OCI-LY7 (cell line): ENCODE measurements around the gene KIFC1. TPM values are rescaled to one million over a fixed set of nuclear protein-coding genes. Genes with fewer than 3 reads are reported as not detected.

Experiments used
- BruUV-seq: library from RNA; stranded (reverse); fragments of 400-500 nt; replicated peaks from 2 replicates; lab custom pipeline; 2021; lab: Mats Ljungman, UMichigan
- CTCF ChIA-PET: fragments of 300-600 bp; sonication (Branson Sonifier 250); formaldehyde crosslinking; loops from one replicate; lab custom pipeline; 2022; ENCODE audit warnings: antibody characterized with exemption; ENCODE audit not compliant: unreplicated experiment; lab: Charles Lee
- POLR2A ChIA-PET: fragments of 300-600 bp; sonication (Branson Sonifier 250); formaldehyde crosslinking; loops from one replicate; lab custom pipeline; 2022; ENCODE audit warnings: antibody characterized with exemption; lab: Charles Lee
- DNase-seq: peaks from one replicate; pipeline ENCODE4 v3.0.0-alpha.2; 2015; ENCODE audit warnings: low spot score
- H2AFZ ChIP-seq: fragments of 200-600 bp; sonication (generic), shearing (Covaris generic); 2 replicates; pipeline ENCODE4 v1.6.1; 2014; ENCODE audit warnings: mild to moderate bottlenecking, antibody characterized with exemption, low read length, moderate library complexity
- H3K27ac ChIP-seq: fragments of 200-600 bp; sonication (generic); 2 replicates; pipeline ENCODE4 v1.5.1; 2014; ENCODE audit warnings: mixed run types, low read depth, mild to moderate bottlenecking, moderate library complexity, low read length, inconsistent platforms; ENCODE audit not compliant: poor library complexity, severe bottlenecking
- H3K36me3 ChIP-seq: fragments of 200-600 bp; sonication (generic); 2 replicates; pipeline ENCODE4 v1.6.1; 2014; ENCODE audit warnings: mild to moderate bottlenecking, antibody characterized with exemption, low read length, moderate library complexity, mixed read lengths; ENCODE audit not compliant: insufficient read depth
- H3K4me1 ChIP-seq: fragments of 200-600 bp; sonication (generic); 2 replicates; pipeline ENCODE4 v1.5.1; 2014; ENCODE audit warnings: mild to moderate bottlenecking, low read length; ENCODE audit not compliant: insufficient read depth, poor library complexity, severe bottlenecking
- H3K4me2 ChIP-seq: fragments of 200-600 bp; sonication (generic); 2 replicates; pipeline ENCODE4 v1.6.1; 2014; ENCODE audit warnings: mild to moderate bottlenecking, low read length
- H3K4me3 ChIP-seq: fragments of 200-600 bp; sonication (generic); 2 replicates; pipeline ENCODE4 v1.5.1; 2014; ENCODE audit warnings: mild to moderate bottlenecking, low read depth, low read length; ENCODE audit not compliant: poor library complexity, severe bottlenecking
- H3K79me2 ChIP-seq: fragments of 200-600 bp; sonication (generic); 2 replicates; pipeline ENCODE4 v1.6.1; 2016; ENCODE audit warnings: low read depth, mild to moderate bottlenecking, low read length, moderate library complexity, mixed read lengths; ENCODE audit not compliant: insufficient read depth
- H3K9me2 ChIP-seq: fragments of 200-600 bp; sonication (generic); 2 replicates; pipeline ENCODE4 v1.6.1; 2016; ENCODE audit warnings: mild to moderate bottlenecking, low read length, mixed read lengths; ENCODE audit not compliant: insufficient read depth
- H3K9me3 ChIP-seq: fragments of 200-600 bp; sonication (generic); 2 replicates; pipeline ENCODE4 v1.6.1; 2014; ENCODE audit warnings: mild to moderate bottlenecking, mixed run types, low read length, mixed read lengths
- H4K20me1 ChIP-seq: fragments of 200-600 bp; sonication (generic); 2 replicates; pipeline ENCODE4 v1.6.1; 2014; ENCODE audit warnings: mild to moderate bottlenecking, antibody characterized with exemption, low read length, moderate library complexity, mixed read lengths; ENCODE audit not compliant: insufficient read depth
- EZH2phosphoT487 ChIP-seq: fragments of 200-600 bp; sonication (generic); IDR thresholded peaks from 2 replicates; pipeline ENCODE4 v1.6.1; 2018; ENCODE audit warnings: low read depth, borderline replicate concordance, mild to moderate bottlenecking, mixed run types, antibody characterized with exemption, low read length, moderate library complexity, mixed read lengths
- intact Hi-C: fragments of 100-400 bp; cut with micrococcal nuclease; formaldehyde crosslinking; loops from one replicate; pipeline ENCODE4 v1.10.0; 2022; ENCODE audit not compliant: unreplicated experiment
- total RNA-seq, 2 experiments: library from RNA; depleted of rRNA in 1 of 2; stranded (reverse); fragments of >200 nt in 1 of 2; shearing (Covaris generic) in 1 of 2; gene quantifications; 2 replicates each; pipeline ENCODE4 v1.2.3, GENCODE V29; 2014 to 2022
- TF ChIP-seq, protein P1 (sequence below): fragments of 200-600 bp; sonication (generic); conservative IDR thresholded peaks from 2 replicates; pipeline ENCODE4 v1.5.1; 2014; ENCODE audit warnings: mild to moderate bottlenecking, antibody characterized with exemption, low read length, moderate library complexity, mixed read lengths

KIFC1 gene
- total RNA-seq, 2 experiments from 2014 or later, result 138 to 167 TPM

DNA sequence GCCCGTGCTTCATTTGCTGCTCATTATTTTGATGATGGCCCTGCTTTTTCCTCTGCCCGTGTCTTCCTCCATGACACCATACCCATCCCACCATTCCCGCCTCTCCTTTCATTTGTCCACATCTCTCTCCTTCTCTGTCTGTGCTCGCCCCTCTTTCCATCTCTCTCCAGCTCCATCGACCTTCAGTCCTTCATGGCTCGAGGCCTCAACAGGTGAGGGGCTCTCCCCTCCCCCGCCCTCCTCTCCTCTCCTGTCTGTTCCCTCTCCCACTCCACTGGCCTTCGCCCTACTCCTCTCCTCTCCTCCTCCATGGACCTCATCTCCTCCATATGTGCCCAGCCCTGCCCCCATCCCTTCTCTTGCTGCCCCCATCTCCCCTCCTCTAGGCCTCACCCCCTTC, 50.7 kb downstream of the KIFC1 start:
- Histone ChIP-seq H3K79me2 (no peaks in the 10 kb centered on the region), H3K4me2 (no peak overlapping the region), H2AFZ (no peak overlapping the region), H3K27ac (no peak overlapping the region), H3K36me3 (peaks cover 82% of the 10 kb centered on the region), H3K9me3 (no peaks in the 10 kb centered on the region), H4K20me1 (no peaks in the 10 kb centered on the region), H3K4me1 (no peaks in the 10 kb centered on the region), H3K9me2 (no peaks in the 10 kb centered on the region), H3K4me3 (no peak overlapping the region)
- DNase-seq, result no peak
- TF ChIP-seq, protein P1, sequence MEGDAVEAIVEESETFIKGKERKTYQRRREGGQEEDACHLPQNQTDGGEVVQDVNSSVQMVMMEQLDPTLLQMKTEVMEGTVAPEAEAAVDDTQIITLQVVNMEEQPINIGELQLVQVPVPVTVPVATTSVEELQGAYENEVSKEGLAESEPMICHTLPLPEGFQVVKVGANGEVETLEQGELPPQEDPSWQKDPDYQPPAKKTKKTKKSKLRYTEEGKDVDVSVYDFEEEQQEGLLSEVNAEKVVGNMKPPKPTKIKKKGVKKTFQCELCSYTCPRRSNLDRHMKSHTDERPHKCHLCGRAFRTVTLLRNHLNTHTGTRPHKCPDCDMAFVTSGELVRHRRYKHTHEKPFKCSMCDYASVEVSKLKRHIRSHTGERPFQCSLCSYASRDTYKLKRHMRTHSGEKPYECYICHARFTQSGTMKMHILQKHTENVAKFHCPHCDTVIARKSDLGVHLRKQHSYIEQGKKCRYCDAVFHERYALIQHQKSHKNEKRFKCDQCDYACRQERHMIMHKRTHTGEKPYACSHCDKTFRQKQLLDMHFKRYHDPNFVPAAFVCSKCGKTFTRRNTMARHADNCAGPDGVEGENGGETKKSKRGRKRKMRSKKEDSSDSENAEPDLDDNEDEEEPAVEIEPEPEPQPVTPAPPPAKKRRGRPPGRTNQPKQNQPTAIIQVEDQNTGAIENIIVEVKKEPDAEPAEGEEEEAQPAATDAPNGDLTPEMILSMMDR, result no peak
- no peak for TF ChIP-seq EZH2phosphoT487
- CTCF ChIA-PET, result no interaction called here
- no TSS peak for BruUV-seq
- POLR2A ChIA-PET, result no interaction called here
- intact Hi-C loops, result no loop called here

DNA sequence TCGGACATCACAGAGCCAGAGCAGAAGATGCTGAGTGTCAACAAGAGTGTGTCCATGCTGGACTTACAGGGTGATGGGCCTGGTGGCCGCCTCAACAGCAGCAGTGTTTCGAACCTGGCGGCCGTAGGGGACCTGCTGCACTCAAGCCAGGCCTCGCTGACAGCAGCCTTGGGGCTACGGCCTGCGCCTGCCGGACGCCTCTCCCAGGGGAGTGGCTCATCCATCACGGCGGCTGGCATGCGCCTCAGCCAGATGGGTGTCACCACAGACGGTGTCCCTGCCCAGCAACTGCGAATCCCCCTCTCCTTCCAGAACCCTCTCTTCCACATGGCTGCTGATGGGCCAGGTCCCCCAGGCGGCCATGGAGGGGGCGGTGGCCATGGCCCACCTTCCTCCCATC, 51.4 kb downstream of the KIFC1 start:
- BruUV-seq, result no TSS peak
- Histone ChIP-seq H3K9me3 (no peaks in the 10 kb centered on the region), H3K4me2 (no peak overlapping the region), H3K27ac (no peak overlapping the region), H3K9me2 (no peaks in the 10 kb centered on the region), H3K4me1 (no peaks in the 10 kb centered on the region), H2AFZ (no peak overlapping the region), H3K4me3 (no peak overlapping the region), H3K36me3 (peaks cover 84% of the 10 kb centered on the region), H4K20me1 (no peaks in the 10 kb centered on the region), H3K79me2 (no peaks in the 10 kb centered on the region)
- no peak for TF ChIP-seq EZH2phosphoT487
- TF ChIP-seq, protein P1, result no peak
- ChIA-PET CTCF (no interaction called here), POLR2A (no interaction called here)
- intact Hi-C loops, result no loop called here
- DNase-seq, result no peak

GRCh38 chr6:33443619-33444504, 52.2 kb downstream of the KIFC1 start:
- no peaks in the 10 kb centered on the region for H3K79me2 ChIP-seq
- ChIA-PET CTCF (no interaction called here), POLR2A (no interaction called here)
- no peaks in the 10 kb centered on the region for H3K4me1 ChIP-seq
- no TSS peak for BruUV-seq
- no peak overlapping the region for H3K4me2 ChIP-seq
- DNase-seq, result no peak
- TF ChIP-seq, protein P1, result no peak
- no peak for TF ChIP-seq EZH2phosphoT487
- no peaks in the 10 kb centered on the region for H3K9me3 ChIP-seq
- no peaks in the 10 kb centered on the region for H4K20me1 ChIP-seq
- H3K36me3 ChIP-seq, result peaks cover 84% of the 10 kb centered on the region
- no peak overlapping the region for H3K4me3 ChIP-seq
- no peak overlapping the region for H3K27ac ChIP-seq
- H2AFZ ChIP-seq, result no peak overlapping the region
- intact Hi-C loops, result no loop called here
- no peaks in the 10 kb centered on the region for H3K9me2 ChIP-seq
